Activated CD8-positive, alpha-beta memory T cell treated with anti-CD3 and anti-CD28 coated beads, Interleukin-2, amount 50 U/mL, for 1 hour (primary cell): ENCODE data around the gene PCBP3.

Experiments used
- DNase-seq: peaks from one replicate; pipeline ENCODE4 v3.0.0-alpha.2; 2020; ENCODE audit errors: extremely low read depth

PCBP3 gene

DNA sequence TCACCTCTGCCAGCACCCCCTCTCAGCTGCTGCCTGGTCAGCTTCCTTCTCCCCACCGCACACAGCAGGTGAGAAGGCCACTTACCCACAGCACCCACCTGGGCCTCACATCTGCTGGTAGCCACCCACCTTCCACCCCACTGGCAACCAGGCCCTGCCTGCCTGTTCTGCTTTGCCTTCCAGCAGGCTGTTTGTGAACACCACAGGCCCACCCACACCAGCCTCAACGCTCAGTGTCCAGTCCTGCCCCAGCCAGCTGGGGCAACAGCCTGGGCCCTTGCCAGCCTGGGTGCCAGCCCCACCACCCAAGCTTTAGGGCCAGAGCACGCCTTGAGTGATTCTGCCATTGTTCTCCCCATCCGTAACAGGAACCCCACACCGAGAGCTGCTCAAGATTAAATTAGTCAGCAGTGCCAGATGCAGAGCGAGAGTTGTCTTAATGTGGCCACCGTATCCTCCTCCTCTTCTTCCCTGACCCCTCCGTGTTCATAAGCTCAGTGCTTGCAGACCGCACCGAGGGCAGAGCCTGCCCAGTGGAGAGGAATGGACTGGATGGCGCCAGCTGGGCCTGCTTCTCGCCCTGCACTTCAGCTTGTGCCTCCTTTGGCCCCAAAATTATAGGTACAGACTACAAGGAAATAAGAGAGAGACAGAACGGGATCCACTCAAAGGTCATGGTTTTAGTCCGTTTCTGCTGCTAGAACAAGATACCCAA, 217.8 kb downstream of the PCBP3 start:
- DNase-seq: no peak

GRCh38 chr21:45862543-45863207, 219.2 kb downstream of the PCBP3 start:
- DNase-seq: no peak

GRCh38 chr21:45863267-45863666, 219.7 kb downstream of the PCBP3 start:
- DNase-seq: no peak

DNA sequence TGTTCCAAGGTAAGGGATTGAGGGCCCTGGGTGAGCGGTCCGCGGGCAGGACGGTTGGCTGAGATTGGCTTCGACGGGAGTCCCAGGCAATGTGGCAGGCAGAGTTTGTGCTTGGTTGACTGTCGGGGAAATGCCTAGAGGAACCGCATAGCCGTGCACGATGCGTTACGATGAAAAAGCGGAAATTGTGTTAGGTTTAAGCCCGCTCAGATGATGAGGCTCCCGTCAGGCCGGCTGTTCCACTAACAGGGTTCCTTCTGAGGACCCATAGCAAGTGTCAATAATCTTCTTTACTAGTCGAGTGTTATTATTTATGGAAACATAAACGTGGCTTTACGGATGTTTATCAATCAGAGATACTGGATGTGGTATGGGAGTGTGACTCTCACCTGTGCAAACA, 220.2 kb downstream of the PCBP3 start:
- no peak for DNase-seq

GRCh38 chr21:45864436-45864835, 220.9 kb downstream of the PCBP3 start:
- no peak for DNase-seq

GRCh38 chr21:45865106-45865835, 221.7 kb downstream of the PCBP3 start:
- DNase-seq: no peak

GRCh38 chr21:45866551-45866950, 223.0 kb downstream of the PCBP3 start:
- no peak for DNase-seq

DNA sequence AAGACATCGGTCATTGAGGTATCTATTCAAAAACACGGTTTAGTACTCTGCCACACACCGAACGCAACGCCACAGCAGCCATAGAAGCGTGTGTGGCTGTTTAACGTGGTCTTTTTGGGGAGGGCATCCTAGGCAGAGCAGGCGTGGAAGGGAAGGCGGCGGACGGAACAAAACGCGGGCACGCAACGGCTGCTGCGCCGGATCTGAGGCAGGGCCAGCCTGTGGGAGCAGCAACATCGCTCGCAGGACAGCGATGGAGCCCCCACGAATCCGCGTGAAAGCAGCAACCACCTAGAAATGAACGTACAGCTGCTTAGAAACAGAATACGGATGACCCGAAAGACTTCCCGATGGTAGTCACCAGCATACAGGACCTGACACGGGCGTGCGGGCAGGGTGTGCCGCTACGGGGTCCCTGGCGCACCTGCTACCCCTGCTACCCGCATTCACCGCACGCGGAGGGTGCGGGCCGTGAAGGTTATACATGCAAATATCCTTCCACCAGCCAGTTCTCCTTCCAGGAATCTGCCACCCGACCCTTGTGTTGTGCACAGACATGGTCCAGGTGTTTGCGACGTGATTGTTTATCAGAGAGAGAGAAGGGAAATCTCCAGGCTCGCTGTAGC, 223.6 kb downstream of the PCBP3 start:
- DNase-seq: no peak

DNA sequence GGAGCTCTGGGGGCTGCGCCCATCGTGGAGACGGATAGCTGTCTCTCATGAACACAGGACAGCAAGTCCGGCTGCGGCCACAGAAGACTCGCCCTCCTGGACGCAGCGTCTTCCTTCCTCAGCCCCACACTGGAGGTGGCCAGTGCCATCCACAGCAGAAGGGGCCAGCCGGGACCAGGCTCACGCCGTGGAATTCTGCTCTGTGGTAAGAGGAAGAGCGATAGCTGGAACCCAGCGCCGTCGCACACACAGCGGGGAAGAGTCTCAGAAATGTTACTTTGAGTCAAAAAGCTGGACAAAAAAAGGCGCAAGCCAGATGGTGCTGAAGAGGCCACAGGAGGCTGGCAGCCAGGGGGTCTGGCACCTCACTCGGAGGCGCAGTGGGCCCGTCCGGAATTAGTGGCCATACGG, 224.2 kb downstream of the PCBP3 start:
- DNase-seq: no peak

GRCh38 chr21:45868086-45868485, 224.6 kb downstream of the PCBP3 start:
- no peak for DNase-seq

DNA sequence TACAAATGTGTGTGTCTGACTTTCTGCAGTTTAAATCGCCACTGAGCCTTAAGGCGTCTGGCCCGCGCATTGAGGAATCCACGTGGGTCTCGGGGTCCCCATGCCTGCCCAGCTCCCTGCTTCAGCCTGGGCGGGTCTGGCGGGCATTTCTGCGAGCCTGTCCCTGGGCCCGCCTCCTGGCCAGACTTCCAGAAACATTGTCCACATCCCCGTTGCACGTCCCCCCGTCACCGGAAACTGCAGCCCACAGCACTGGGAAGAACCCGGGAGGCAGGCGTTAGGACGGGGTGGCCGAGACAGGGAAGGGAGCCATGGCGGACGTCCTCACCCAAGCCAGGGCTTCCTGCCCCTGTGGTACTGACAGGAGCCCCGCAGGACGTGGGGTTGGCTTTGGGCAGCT, 225.0 kb downstream of the PCBP3 start:
- DNase-seq: no peak

- no peak for DNase-seq
Measured at GRCh38 chr21:45869121-45870007, 225.8 kb downstream of the PCBP3 start.

DNA sequence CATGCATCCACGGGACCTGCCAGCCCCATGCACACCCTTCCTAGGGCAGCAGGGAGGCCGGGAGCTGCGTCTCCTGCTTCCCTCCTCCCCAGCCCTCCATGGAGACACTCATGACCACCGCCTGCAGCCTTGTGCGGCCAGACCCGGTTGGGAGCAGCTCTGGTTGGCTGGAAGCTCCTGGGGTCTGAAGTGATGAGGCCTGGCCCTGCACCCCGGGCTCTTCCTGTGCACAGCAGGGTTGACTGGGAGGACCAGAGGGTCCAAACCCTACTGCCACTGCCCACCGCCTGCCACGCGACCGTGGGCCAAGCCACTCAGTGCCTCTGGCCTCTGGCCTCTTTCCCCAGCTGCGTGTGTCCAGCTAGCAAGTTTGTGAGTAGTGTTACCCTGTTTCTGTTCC, 226.9 kb downstream of the PCBP3 start:
- DNase-seq: no peak

DNA sequence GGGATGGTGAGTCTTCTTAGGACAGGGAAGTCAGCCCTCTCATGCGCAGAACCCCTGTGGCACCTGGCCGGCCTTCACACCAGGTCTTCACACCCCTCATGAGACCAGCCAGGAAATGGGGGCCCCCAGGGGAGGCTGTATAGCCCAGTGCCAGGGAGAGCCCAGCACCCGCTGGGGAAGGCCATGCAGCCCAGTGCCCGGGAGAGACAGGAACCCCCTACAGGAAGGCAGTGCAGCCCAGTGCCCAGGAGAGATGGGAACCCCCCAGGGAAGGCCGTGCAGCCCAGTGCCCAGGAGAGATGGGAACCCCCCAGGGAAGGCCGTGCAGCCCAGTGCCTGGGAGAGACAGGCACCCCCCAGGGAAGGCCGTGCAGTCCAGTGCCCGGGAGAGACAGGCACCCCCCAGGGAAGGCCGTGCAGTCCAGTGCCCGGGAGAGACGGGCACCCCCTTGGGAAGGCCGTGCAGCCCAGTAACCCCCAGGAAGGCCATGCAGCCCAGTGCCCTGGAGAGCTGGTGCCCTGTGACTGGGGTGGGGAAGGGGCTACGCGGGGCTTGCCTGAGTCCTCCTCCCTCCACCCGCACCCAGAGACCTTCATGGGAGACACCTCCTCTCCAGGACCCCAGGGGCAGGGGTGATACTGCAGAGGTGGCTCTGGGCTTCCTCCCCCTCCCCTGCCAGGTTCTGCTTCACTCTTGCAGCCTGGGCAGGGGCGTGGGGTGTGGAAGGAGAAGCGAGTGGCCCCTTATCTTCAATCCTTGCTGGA, 227.5 kb downstream of the PCBP3 start:
- no peak for DNase-seq

GRCh38 chr21:45871616-45872236, 228.2 kb downstream of the PCBP3 start:
- no peak for DNase-seq

GRCh38 chr21:45872471-45872870, 228.9 kb downstream of the PCBP3 start:
- no peak for DNase-seq

GRCh38 chr21:45872902-45873301, 229.4 kb downstream of the PCBP3 start:
- DNase-seq: no peak

- no peak for DNase-seq
Measured at GRCh38 chr21:45873418-45873817, 229.9 kb downstream of the PCBP3 start.

DNA sequence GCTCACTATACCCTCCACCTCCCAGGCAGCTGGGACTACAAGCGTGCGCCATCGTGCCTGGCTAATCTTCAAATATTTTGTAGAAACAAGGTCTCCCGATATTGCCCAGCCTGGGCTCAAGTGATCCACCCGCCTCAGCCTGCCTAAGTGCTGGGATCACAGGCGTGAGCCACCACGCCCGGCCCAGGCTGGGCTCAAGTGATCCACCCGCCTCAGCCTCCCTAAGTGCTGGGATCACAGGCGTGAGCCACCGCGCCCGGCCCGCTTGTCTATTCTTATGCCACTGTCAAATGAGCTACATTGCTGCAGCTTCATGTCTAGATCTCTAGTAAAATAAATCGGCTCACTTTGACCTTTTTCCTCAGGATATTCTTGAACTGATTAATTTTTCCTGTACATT, 230.3 kb downstream of the PCBP3 start:
- DNase-seq: no peak

- DNase-seq: no peak
Measured at GRCh38 chr21:45874716-45875415, 231.3 kb downstream of the PCBP3 start.
